GM18502 (cell line): ENCODE data around the gene EMC9.

Experiments used
- ATAC-seq: cut with Tn5 transposase; IDR thresholded peaks from one replicate; pipeline ENCODE4 v1.9.1; 2021; ENCODE audit warnings: mild to moderate bottlenecking; ENCODE audit not compliant: unreplicated experiment, poor library complexity

The EMC9 gene

GRCh38 chr14:24141097-24141880 is at the start of gene EMC9:
Gene EMC9 (minus strand): TSS chr14:24141591. CDS start chr14:24141304, 287 bp downstream.
- ATAC-seq, result peak; percentile 90

GRCh38 chr14:24190416-24190815 is 49.0 kb upstream of the EMC9 start:
- ATAC-seq, result no peak

GRCh38 chr14:24189460-24189859 is 48.1 kb upstream of the EMC9 start:
- ATAC-seq, result no peak

GRCh38 chr14:24189059-24189375 is 47.6 kb upstream of the EMC9 start:
- ATAC-seq, result no peak

- ATAC-seq, result peak; percentile 84
Measured at GRCh38 chr14:24188251-24189058, 47.1 kb upstream of the EMC9 start, which contains the start of gene IPO4. Gene IPO4 (minus strand): TSS chr14:24188816. CDS start chr14:24188787, 29 bp downstream.

- no peak for ATAC-seq
Measured at GRCh38 chr14:24187539-24187915, 46.1 kb upstream of the EMC9 start.

GRCh38 chr14:24186831-24187538 is 45.6 kb upstream of the EMC9 start:
- ATAC-seq, result no peak

- no peak for ATAC-seq
Measured at GRCh38 chr14:24185741-24186140, 44.4 kb upstream of the EMC9 start.

- no peak for ATAC-seq
Measured at GRCh38 chr14:24185026-24185425, 43.6 kb upstream of the EMC9 start.

- no peak for ATAC-seq
Measured at GRCh38 chr14:24184104-24184970, 42.9 kb upstream of the EMC9 start.

GRCh38 chr14:24183014-24183481 is 41.7 kb upstream of the EMC9 start:
- ATAC-seq, result no peak

GRCh38 chr14:24182110-24182882 is 40.9 kb upstream of the EMC9 start:
- ATAC-seq, result no peak

- ATAC-seq, result no peak
Measured at GRCh38 chr14:24181371-24182077, 40.1 kb upstream of the EMC9 start.

GRCh38 chr14:24179961-24180796 is 38.8 kb upstream of the EMC9 start:
- no peak for ATAC-seq

GRCh38 chr14:24179294-24179960 is 38.0 kb upstream of the EMC9 start:
- no peak for ATAC-seq

GRCh38 chr14:24178399-24179178 is 37.2 kb upstream of the EMC9 start:
- no peak for ATAC-seq
